Head of caudate nucleus (tissue), 42 donors: ENCODE data around the gene PTK6.

Experiments
- DNase-seq, 42 donors: peaks; one replicate each; pipeline versions ENCODE4 v3.0.0 to v3.0.0-alpha.2; 2020 to 2021; ENCODE audit warnings: mixed read lengths in 7 of 42
- intact Hi-C: fragments of 100-400 bp; cut with DNase I; formaldehyde crosslinking; loops from one replicate; pipeline ENCODE4 v1.15.0; 2022

Gene PTK6

DNA sequence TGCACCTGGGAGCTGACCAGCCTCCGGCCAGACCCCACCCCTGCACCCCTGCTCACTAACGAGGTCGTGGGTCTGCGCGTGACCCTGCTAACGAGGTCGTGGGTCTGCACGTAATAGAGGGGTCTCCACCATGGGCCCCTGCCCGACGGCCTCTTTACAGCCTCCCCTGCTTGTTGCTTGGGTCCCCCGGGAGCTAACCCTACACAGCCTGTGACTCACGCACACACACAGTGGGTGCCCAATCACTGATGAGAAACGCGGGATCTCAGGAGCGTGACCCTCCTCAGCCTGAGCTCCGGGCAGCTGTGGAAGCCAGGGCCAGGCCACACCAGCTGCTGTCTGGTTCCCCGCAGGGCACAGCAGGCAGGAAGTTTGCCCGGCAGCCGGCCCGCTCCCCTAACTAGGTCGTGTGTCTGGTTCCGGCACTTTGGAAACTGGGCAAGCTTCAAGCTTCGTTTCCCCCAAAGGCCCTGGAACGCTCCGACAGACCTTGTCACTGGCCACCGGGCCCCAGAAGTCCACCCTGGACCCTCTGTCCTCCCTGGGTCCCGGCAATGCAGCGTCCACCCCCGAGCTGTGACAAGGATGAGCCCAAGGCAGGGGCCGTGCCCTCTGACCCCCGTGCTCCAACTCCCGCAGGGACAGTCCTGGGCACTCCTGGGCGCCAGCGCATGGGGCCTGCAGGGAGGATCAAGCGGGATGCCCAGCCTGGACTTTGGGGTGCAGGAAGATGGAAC is 767 bp downstream of the PTK6 start:
- DNase-seq, result no peak
- intact Hi-C loops, result loop anchor here (10.0 kb wide), 1 partner anchor 88 kb away; the partner anchor contains the start of gene GMEB2

DNA sequence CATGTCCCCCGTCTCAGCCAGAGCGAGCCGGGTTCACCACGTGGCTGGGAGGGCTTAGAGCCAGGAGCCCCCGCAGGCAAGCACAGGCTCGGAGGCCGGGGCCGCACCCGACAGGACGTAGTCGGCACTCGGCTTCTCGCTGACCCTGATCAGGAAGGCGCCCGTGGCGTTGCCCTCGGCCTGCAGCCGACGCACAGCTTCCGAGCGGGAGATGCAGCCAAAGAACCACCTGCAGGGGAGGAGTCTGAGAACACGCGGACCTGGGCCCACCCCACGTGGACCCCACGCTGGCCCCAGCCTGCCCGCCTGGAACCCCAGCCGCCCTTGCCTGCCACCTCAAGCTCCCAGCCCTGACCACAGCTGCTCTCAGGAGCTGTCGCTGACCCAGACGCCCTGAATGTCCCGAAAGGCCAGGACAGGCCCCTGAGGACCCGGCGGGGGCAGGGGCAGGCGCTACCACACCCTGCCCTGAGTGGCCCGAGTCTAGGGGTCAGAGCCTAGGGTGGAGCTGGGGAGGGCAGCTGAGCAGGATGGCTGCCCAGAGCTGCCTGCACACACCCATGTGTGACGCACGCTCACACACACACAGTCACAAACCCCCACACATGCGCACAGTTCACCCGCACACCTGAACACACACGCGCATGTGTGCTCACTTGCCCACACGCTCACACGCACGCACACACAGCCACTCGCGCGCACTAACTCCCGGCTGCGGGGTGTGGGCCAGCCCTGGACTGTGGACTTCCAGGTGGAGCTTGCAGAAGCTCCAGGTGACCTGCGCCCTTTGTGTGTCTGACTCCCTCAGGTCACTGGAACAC is 2.1 kb downstream of the PTK6 start:
- no peak for DNase-seq
- intact Hi-C loops, result loop anchor here (10.0 kb wide), 1 partner anchor 90 kb away; the partner anchor contains the start of gene GMEB2

DNA sequence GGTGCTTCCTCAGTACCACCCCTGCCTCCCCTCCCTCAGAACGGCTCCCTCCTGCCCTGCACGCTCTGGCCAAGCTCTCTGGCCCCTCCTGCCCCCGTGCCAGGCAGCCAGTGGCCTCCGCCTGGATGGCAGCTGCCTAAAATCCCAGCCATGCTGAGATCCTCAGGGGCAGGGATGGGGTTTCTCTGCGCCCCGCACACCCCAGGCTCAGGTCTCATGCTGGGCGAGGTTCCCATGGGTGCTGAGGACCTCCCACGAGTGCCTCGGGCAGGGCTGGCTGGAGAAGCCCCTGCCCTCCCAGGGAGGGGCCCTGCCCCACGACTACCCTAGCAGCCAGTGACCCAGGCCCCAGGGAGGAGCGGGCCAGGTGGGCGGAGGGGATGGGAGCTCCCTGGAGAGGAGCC is 2.7 kb downstream of the PTK6 start:
- intact Hi-C loops, result loop anchor here (10.0 kb wide), 1 partner anchor 90 kb away; the partner anchor contains the start of gene GMEB2
- no peak for DNase-seq

DNA sequence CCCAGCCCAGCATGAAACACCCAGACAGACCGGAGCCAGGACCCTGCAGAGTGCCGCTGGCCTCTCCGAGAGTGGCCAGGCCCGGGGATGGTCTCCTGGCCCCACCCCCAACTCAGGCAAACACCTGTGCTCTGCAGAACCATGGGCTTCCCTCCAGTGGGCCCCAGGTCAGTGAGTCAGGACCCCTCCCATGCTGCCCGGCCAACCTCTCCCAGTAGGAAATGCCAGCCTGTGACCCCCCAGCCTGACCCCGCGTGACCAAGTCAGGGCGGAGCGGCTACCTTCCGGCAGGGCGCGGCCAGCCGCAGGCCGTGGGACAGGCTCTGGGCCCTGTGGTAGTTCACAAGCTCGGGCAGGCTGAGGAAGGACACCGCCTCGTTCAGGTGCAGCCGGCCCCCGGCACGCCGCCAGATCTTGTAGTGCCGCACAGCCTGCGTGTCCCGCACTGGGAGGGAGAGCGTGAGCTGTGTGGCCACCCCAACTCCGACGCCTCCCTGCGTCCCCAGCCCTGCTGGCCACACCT is 3.2 kb downstream of the PTK6 start:
- DNase-seq, result no peak
- intact Hi-C loops, result loop anchor here (10.0 kb wide), 1 partner anchor 91 kb away; the partner anchor contains the start of gene GMEB2

DNA sequence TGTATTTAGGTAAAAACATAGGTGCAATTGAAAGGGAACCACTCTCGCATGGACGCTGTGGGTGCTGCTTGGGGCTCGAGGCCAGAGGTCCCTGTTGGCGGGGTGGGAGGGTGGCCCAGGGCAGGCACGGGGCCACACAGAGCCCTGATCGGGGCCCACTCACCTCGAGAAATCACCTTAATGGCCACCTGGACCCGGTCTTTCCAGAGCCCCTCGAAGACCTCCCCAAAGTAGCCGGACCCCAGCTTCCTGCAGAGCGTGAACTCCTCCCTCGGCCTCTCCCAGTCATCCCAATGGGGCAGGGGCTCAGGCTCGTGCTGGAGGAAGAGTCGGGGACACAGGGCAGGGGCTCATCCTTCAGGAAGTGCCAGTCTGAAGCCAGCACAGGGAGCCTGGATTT is 3.8 kb downstream of the PTK6 start:
- intact Hi-C loops, result loop anchor here (10.0 kb wide), 1 partner anchor 91 kb away; the partner anchor contains the start of gene GMEB2
- no peak for DNase-seq

DNA sequence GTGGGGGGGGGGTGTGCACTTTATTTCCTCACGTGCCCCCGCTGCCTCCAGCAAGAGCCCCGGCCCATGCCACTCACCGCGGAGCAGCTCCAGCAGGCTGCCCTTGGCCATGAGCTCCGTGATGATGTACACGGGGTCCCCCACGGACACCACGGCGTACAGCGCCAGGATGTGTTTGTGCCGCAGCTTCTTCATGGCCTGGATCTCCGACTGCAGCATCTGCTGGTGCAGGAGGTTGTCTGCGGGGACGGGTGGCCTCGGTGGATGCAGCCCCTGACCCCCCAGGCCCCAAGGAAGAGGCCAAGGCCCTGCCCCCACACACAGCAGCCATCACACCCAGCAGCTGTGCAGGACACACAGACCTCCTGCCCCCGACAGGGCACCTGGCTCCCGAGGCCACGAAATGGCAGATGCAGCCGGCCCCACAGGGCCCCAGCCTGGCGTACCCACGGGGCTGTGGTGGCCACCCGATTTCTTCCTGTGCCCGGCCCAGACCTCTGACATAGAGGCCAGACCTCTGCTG is 4.7 kb downstream of the PTK6 start:
- no peak for DNase-seq
- intact Hi-C loops, result loop anchor here (10.0 kb wide), 1 partner anchor 92 kb away; the partner anchor contains the start of gene GMEB2

DNA sequence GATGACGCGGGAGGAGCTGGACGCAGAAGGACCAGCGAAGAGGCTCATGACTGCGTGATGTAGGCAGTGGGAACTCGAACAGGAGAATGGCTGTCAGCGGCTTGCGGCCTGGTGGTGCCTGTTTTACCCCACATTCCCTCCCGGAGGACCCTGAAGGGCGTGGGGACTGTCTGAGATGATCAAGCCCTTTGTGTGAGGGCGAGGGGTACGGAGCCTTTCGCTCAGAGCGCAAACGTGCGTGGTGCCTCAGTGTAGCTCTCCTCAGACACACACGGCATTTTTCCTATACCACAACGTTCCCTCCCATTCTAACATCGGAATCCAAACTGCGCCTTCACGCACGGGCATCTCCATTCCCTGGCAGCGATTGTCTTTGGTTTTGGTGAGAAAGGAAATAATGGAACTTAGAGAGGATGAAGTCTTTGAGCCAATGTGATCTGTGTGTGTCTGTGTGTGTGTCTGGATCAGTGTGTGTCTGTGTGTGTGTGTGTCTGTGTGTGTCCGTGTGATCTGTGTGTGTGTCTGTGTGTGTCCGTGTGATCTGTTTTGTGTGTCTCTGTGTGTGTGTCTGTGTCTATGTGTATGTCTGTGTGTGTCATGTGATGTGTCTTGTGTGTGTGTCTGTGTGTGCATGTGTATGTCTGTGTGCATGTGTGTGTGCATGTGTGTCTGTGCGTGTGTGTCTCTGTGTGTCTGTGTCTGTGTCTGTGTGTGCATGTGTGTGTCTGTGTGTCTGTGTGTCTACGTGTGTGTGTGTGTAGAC is 5.3 kb downstream of the PTK6 start:
- intact Hi-C loops, result loop anchor here (10.0 kb wide), 1 partner anchor 93 kb away; the partner anchor contains the start of gene GMEB2
- DNase-seq, result no peak

DNA sequence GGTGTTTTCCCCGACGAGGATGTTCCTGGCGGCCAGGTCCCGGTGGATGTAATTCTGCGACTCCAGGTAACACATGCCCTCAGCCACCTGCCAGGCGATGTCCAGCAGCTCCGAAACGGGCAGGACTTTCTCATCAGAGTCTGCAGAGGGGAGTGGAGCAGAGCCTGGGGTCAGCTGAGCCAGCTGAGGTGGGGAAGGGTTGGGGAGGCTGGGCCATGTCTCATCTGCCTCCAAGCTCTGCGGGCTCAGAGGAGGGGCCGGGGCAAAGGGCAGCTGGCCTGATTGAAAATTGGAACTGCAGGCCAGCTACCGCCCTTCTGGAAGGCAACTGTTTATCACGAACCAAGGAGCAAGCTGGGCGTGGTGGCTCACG is 6.4 kb downstream of the PTK6 start:
- no peak for DNase-seq
- intact Hi-C loops, result loop anchor here (10.0 kb wide), 1 partner anchor 94 kb away; the partner anchor contains the start of gene GMEB2

DNA sequence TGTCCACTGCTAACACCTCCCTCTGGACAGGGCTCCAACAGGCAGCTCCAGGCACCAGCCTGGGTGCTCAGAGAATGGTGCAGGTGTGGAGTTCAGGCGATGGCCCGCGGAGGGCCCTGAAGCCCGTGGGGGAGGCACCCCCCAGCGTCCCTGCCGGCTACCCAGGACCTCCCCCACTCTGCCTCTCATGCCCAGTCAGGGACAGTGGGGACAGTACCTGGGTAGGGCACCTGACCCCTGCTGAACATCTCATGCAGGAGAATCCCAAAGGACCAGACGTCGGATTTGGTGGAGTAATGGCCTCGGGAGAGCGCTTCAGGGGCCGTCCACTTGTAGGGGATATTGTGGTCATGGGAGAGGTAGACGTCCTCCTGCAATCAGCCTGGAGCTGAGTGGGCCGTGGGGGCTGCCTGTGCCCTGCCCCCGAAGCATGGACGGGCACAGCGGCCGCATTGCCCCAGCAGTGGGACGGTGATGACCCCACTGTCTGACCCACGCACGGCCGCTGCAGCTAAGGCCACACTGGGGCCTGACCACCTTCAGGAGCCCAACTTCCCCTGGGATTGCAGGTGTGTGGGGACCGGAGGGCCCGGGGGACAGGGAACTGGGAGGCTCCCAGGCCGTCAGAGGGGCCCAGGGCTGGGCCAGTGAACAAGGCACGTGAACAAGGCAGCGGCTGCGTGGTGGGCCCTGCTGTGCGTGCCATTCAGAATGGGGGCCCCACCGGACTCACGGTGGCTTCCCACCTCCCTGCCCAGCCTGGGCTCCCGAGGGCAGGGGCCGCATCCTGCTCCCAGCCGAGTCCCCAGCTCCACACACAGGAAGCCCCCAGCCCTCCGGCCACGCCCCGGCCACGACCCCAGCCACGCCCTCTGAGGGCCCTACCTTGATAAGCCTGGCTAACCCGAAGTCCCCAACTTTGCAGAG is 7.1 kb downstream of the PTK6 start:
- intact Hi-C loops, result loop anchor here (10.0 kb wide), 1 partner anchor 95 kb away; the partner anchor contains the start of gene GMEB2
- no peak for DNase-seq

DNA sequence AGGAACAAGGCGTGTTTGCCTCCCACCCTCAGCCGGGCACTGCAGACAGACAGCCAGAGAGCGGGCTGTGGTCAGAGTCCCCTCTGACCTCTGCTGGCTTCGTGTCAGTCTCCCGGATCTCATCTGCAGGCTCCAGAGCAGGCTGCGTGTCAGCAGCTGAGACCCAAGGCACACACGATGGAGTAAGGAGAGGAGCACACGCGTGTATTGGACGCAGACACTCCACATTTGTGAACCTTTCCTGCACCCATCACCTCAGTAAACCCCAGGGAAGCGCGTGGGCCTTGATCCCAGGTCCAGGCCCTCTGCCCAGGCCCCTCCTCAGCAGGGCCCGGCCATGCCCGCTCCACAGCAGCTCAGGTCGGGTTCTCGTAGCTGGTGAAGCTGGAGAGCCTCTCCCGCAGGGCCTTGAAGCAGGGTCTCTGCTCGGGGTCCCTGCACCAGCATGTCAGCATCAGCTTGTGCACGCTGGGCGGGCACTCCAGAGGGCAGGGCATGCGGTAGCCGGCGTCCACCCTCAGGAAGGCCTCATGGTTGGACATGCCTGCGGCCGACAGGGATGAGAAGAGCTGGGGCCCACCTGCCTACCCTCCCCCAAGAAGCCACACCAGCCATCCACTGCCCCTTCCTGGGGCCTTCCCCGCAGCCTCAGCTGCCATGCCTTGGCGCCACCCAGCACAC is 7.9 kb downstream of the PTK6 start:
- no peak for DNase-seq
- intact Hi-C loops, result no loop called here

DNA sequence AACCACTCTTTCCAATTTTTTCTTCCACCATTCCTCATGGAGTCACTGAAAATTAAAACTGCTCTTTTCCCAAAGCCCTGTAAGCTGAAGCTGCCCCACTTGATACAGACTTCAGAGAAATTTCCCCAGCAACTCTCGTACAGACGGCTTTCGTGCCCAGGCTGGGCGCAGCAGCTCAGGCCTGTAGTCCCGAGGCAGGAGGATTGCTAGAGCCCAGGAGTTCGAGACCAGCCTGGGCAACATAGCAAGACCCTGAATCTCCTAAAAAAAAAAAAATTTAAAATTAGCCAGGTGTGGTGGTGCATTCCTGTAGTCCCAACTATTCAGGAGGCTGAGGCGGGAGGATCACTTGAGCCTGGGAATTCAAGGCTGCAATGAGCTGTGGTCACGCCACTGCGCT is 10.0 kb downstream of the PTK6 start:
- intact Hi-C loops, result no loop called here

DNA sequence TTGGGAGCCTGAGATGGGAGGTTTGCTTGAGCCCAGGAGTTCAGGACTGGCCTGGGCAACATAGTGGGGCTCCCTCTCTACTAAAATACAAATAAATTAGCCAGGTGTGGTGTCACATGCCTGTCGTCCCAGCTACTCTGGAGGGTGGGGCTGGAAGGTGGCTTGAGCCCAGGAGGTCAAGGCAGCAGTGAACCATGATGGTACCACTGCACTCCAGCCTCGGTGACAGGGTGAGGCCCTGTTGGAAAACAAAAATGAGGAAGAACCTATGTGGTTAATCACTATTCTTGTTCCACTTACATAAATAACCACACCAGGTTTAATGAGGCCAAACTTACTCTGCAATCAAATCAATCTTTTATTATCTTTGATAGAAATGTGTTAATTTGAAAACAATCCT is 11.2 kb downstream of the PTK6 start:
- intact Hi-C loops, result no loop called here
- no peak for DNase-seq

More for the DNA sequence above, 10.0 kb downstream of the PTK6 start:
- no peak for DNase-seq

DNA sequence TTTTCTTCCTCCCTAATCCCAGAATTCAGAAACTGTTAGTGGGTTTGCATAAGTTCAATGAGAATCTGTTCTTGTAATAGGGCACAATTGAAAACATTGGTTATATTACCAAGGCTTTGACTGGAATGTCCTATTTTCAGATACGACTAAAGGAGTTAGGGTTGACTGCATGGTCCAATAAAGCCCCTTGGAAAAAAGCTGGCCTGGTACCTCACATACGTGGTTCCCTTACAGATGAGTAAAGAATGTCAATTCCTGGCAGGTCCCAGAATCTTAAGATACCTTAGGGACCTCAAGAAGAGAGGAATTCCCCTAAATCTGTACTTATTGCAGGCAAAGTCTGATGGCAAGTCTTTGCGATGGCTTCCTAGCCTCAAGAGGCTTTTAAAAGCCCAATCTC is 12.0 kb downstream of the PTK6 start:
- intact Hi-C loops, result no loop called here
- no peak for DNase-seq

DNA sequence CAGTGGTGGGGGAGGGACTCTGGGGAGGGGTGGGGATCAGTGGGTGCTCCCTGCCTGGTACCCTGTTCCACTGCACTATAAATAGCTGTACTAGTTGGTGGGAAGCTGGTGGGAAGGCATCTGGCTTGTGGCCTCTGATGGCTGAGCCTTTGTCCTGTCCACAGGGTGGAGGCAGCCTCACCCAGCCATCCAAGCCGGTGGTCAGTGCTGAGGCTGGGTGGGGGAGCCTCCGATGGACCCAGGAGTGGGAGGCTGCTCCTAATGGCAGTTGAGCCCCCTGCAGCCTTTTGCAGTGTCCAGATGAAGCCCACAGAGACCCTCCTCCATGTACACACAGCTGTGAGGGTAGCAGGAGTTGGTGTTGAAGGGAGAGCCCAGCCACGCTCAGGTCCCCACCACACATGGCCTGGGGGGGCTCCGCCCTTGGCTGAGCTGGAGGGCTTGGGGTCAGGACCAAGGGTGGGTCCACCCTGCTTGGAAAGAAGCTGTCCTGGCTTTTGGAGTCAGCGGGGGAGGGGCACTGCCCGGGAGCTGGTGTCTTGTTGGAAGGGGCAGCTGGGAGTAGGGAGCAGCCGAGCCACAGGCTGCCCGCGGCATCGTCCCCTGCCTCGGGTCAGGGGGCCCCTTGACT is 14.1 kb downstream of the PTK6 start:
- intact Hi-C loops, result no loop called here
- no peak for DNase-seq

DNA sequence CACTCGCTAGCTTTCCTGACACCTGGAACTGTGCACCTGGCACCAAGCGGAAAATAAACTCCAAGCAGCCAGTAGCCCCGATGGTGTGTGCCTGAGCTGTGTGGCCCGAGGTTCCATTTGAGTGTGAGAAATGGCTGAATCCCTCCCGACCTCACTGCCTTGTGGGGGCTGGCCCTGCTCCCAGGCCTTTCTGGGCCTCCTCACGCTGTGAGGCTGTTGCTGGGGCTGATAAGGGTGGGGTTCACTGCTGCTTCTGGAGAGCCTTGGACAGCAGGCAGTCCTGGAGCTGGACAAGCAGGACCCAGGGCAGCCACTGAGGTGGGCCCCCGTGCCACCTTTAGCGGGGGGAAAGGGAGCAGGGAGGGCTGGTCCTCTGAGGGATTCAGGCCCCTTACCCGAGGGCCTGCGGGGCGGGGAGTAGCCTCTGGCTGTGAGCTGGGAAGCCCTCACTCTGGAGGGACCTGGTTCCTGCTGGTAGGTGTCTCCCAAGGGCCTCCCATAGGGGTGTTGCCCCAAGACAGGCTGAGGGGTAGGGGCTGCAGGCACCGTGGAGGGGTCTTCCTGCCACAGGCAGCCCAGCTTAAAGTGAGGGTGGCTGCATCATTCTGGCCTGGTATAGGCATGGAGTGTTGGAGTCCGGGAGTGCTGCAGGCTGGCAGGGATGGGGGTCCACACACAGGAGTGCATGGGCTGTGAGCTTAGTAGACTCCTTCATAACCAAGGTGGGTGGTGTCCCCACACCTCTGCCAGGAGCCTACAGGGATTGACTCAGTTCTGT is 14.9 kb downstream of the PTK6 start:
- intact Hi-C loops, result no loop called here
- no peak for DNase-seq

DNA sequence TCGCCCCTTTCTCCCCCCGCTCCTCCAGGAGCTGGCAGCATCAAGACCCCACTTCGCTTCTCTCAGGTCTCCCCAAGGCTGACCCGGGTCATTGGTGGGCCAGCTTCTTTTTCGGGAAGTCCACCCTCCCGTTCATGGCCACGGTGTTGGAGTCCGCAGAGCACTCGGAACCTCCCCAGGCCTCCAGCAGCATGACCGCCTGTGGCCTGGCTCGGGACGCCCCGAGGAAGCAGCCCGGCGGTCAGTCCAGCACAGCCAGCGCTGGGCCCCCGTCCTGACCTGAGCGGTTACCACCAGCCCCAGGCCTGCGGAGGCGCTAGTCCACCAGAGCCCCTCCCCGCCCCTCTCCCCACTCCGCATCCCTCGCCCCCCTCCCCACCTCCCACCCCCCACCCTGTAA is 15.6 kb downstream of the PTK6 start:
- intact Hi-C loops, result no loop called here
- DNase-seq, result no peak
